HK-2 (cell line): Measurements from ENCODE around the gene RAB20.

Experiments
- DNase-seq: peaks from one replicate; pipeline ENCODE4 v3.0.0-alpha.2; 2018; ENCODE audit not compliant: unreplicated experiment

The RAB20 gene

DNA sequence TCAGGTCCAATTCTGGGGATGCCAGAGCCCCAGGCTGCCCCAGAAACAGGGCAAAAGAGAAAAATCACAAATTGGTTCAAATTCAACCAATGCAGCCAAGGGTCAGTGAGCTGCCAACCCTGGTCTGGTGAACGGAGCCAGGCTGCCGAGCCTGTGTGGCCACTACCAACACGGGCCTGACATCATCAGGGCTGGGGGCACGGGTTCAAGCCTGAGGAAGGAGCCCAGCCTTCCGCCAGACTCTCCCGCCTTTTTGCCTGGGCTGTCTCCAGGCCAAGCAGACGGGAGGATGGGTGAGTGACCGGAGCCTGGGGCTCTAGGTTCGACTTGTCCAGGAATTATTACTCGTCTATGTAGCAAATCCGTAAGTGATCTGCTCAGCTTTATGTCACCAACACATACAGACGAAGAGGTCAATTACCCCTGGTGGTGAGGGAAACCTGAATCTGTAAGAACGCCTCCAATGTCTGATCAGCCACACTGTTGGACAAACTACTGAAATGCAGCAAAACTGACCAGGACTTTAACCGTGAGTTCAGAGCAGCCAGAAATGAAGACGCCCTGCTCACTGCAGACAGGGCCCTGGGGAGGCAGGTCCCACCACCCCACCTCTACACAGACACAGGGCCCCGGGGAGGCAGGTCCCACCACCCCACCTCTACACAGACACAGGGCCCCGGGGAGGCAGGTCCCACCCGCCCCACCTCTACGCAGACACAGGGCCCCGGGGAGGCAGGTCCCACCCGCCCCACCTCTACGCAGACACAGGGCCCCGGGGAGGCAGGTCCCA, 31.8 kb downstream of the RAB20 start:
- no peak for DNase-seq

DNA sequence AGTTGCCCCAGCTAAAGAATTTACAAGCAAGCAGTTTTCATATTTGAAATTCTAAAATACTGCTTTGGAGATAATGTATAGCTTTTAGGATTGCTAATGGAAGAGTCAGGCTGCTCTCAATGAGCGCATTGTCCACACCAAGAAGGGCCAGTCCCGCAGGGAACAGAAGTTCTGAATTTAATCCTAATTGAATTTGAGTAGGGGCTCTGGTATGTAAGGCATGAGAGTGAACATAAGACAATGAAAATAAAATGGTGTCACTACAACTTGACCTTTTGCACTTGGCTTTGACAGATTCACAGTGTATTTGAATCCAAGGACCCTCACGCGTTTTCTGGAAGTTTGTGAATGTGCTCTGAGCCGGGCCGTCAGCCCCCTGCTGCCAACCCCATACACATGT, 32.6 kb downstream of the RAB20 start:
- no peak for DNase-seq

DNA sequence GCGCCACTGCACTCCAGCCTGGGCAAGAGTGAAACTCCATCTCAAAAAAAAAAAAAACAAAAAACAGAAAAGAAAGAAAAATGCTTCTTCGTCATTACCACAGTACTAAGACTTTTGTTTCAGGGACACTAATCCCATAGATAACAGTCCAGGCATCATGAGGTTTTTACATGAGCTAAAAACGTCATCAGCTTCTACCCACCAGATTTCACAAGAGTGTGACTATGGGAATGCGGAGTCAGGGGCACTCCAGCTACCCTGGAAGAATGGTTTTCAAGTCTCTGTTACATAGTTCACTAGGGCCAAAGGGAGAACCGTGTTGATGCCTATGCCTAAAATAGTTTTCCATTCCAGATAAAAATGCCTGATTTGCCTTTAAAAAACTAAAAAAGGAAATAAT, 33.2 kb downstream of the RAB20 start:
- DNase-seq: no peak

DNA sequence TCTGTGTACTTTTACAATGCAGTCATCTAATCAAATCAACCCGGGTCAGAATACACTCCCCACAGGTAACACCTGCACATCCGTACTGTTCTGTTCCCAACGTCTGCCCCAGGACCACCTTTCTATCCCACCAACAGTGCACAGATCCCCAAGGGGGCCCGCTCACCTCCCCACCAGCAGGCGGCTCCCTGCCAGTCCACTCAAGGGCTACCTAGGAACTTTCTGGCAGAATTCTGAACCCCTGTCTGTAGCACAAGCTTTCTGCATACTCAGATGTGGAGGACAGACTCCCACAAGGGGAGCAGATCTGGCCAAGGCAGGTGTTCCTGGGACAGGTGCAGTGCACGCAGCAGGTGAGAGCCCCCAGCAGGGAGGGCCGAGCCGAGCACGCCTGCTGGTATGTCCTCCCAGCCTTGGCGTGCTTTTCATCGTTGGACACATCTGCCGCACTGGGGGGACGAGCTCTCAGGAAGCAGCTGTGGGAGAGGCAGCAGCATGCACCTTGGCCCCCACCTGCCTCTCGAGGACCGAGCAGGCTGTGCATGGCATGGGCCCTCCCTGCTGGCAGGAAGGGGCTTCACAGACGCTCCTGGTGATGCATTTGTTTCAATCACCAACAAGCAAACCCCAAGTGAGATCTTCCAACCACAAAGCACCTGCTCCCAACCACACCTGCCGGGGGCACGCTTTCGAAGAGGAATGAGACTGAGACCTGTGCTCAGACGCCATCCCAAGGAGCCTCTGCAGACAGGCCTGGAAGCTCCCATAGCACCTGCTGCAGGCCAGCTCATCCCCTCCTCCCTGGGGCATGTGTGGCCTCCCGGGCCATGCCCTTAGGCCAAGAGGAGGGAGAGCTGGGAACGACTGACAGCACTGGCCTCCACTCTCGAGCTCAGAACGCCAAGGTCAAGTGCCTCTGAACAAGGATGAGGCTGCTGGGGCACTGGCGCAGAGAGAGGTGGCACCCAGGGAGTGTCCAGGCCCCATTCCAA, 35.9 kb downstream of the RAB20 start:
- no peak for DNase-seq

DNA sequence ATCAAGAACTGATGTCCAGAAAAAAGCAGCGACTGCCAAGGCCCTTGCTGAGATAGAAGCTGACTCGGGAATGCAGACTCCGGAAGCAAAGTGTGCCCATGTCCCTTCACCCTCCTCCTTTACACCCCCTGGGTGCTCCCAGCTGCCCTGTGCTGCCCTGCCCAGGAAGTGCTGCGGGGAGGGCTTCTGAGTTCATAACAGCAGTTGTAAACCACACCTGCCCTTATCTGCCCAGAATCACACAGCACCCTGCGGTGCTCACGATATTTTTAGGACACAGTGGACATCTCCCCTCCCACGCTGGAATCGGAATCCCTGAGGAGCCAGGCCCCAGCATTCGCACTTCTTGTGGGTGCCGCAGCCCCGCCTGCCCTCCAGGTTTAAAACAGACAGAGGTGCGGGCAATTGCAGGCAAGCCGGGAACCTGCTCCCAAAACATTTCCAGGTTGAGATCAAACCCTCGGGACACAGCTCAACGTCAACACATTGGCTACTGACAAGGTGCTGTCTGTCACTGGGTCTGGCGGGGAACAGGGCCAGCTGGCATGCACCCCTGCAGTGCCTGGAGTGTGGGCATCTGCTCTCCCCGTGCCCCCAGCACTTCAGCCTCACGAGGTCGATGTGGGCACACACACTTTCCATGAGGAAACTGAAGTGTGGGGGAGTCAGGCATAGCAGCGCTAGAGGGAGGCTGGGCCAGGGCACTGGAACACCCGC, 36.8 kb downstream of the RAB20 start:
- no peak for DNase-seq

DNA sequence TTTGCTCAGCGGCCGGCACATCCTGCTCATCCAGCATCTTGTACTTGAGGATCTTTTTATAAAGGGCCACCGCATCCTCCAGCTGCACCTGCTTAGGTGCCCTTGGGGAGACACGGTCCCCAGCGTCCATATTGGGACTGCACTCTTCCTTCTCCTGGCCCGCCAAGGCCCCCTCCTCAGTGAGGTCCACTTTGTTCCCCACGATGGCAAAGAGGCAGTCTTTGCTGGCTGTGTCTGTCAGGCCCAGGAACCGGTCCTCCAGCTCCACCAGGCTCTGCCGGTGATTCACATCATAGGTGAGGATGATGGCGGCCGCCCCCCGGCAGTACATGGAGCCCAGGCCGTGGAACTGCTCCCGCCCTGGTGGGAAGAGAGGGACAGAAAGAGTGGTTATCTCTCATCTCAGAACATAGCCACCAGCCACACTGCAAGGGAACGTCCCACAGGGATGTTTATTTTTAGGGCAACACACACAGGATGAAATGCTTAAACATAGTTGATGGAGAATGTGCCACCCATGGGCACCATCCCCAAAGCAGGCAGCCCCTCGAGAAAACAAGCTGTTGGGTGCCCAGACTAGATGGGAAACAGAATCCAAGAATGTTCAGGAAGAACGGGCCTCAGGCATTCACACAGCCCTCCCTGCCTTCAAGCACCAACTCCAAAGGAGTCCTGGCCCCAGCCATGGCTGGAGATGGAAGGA, 37.5 kb downstream of the RAB20 start:
- DNase-seq: no peak

DNA sequence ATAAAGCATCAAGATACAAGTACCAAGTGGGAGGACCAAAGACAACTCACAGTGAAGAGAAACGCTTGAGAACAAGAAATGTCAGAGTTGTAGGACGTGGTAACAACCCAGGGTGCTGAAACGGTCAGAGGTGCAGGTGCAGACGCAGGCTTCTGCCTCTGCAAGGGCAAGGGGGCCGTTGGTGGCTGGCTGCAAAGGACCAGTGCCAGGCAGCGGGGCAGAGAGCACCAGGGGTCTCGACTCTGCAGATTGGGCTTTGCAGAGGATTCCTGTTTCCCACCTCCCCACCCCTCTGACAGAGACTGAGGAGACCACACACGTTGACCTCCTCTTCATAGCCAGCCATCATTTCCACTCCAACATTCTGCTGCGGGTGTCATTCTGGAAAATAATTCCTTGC, 38.3 kb downstream of the RAB20 start:
- no peak for DNase-seq

DNA sequence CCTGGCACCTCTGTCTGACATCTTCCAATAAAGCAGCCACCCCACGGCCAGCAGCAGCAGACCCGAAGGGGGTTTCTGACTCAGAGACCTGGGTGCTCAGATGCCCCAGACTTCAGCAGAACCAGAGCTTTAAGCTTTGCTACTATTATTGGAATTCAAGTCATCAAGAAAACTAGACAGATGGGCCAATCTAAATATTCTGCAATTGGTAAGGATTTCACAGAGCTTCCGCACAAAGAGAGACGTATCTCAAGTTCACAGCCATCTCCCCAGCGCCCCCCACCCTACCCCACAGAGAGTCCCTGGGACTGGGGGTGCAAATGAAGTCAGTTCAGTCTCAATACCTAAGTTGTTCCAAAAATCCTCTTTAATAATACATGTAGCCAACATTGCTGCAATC, 38.8 kb downstream of the RAB20 start:
- DNase-seq: no peak

DNA sequence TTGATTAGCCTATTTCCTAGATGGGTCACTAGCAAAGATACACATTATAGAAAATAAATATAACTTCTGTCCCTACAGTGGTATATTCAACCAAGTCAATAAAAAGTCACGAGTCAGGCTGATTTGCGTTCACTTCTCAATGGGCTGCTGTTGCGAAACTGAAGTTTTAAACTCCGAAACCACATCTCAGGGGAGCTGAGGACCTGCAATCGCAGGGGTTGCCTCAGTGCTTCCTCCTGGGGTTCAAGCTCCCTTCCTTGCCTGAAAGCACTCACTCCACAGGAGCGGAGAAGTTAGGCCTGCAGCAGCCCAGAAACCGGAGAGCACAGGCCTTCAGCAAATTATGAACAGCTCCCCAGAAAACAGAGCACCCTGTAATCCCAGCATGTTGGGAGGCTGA, 39.6 kb downstream of the RAB20 start:
- no peak for DNase-seq

DNA sequence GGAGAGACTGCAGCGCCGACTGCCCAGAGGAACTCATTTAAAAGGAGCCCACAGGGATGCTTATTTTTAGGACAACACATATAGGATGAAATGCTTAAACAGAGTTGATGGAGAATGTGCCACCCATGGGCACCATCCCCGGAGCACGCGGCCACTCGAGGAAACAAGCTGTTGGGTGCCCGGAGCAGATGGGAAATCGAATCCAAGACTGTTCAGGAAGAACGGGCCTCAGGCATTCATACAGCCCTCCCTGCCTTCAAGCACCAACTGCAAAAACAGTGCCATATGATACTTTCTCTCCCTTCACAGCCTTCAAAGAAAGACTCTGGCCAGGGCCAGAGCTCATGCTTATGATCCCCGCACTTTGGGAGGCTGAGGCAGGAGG, 40.2 kb downstream of the RAB20 start:
- no peak for DNase-seq

DNA sequence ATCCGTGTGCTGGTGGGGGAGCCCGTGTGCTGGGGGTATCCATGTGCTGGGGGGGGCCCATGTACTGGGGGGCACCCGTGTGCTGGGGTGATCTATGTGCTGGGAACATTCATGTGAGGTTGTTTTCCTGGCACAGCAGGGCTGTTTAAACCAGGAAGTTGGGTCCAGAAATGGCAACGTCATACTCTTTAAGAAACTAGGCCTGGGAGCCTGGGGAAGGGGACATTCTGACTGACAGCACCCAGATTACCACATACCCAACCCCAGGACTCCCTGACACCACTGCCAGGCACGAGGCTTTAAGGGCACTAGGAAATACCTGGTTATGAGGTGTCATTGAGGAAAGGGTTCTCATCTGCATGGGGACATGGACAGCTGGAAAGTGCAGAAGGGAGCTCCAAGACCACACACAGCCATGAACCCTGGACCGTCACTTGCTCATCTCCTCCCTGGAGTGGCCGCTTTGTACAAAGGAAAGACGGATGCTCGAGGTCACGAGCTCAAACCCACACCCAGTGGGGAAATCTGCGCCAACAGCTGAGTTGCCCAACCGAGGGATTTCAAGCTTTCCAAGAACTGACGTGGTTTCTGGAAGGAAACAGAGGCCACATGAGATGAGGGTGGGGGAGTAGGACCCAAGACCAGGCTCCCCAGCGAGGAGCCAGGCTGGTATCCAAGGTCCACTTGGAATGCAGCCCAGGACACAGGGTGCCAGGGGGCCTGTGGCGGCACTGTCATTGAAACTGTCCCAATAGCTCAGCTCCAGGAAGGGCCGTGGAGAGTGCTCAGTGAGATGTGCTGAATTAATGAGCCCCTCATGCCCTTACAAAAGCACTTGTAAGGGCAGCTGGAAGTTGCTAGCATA, 40.9 kb downstream of the RAB20 start:
- no peak for DNase-seq

DNA sequence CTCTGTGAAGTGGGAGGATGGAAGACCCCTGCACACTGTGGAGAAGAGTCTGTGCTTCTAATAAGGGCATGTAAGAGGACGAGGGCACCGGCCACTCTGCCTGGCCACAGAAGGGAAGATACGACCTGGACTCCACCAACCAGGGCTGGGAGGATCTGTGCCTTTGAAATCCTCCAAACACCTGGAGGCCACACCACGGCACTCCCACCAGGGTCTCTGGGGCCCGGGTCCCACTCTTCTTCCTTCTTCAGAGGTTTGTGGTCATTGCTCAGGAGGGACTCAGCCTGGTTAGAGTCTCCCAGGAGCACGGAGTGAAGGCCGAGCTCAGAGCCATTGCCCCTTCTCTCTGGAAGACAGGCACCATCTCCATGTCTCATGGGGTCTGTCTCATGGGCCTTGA, 42.0 kb downstream of the RAB20 start:
- DNase-seq: no peak

DNA sequence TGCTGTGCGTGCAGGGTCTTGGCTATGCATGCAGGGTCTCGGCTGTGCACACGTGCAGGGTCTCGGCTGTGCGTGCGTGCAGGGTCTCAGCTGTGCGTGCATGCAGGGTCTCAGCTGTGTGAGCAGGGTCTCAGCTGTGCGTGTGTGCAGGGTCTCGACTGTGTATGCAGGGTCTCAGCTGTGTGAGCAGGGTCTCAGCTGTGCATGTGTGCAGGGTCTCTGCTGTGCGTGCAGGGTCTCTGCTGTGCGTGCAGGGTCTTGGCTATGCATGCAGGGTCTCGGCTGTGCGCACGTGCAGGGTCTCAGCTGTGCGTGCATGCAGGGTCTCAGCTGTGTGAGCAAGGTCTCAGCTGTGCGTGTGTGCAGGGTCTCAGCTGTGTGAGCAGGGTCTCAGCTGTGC, 42.5 kb downstream of the RAB20 start:
- DNase-seq: no peak

DNA sequence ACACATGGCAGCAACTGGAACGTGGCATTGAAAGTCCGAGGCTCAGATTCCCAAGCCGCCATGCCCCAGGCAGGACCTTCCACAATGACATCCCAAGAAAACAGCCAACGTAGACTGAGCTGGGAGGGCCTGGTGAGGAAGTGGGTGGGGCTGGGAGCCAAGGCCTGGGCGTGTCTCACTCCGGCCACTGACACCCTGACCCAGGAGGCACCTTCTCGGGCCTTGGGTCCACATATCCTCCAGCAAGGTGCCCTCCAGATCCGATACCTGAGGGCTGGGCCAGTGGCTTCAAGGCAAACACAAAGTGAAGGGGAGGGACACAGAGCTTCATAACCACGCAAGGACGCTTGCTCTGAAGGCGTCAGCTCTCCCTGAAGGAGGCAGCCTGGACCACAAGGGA, 43.0 kb downstream of the RAB20 start:
- DNase-seq: no peak

DNA sequence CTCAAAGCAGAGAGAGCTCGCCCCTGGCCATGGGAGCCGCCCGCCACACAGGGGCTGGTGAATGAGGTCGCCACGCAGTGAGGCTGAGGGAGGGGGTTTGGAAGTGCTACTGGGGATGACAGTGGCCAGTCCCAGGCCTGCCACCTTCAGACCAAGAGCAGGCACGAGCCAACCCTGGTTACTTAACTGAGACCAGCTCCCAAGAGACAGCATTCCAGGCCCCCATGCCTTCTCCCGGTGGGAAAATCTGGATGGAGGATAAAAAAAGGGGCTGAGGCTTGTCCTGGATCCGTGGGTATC, 43.3 kb downstream of the RAB20 start:
- DNase-seq: no peak

DNA sequence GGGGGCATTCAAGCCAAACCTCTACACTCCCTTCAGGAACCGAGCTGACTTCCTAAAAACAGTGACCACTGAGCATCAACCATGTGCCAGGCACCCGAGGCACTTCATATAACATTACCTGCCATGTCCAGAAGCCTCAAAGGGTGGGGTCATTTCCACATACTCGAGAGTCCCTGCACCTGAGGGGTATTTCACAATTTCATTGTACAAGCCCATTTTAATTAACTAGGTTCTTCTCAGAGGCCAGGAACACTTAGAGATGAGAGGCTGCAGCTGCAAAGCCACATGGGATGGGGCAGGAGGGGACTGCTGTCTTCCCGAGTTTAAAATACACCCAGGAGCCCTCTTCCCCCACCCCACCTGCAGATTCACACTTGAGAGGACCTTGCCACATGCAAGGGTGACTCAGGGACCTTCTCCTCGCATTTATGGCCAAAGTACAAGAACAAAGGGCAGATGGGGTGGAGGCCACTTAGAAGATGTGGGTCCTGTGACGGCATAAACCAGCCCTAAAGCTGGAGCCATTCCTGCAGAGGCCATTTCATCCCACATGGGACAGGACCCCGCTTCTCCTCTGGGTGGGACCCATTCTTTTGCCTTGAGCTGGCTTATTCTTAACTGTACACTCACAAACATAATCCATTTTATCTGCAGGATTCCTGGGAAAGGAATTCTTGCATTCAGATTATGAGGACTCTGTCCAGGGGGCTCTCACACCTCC, 43.9 kb downstream of the RAB20 start:
- no peak for DNase-seq

DNA sequence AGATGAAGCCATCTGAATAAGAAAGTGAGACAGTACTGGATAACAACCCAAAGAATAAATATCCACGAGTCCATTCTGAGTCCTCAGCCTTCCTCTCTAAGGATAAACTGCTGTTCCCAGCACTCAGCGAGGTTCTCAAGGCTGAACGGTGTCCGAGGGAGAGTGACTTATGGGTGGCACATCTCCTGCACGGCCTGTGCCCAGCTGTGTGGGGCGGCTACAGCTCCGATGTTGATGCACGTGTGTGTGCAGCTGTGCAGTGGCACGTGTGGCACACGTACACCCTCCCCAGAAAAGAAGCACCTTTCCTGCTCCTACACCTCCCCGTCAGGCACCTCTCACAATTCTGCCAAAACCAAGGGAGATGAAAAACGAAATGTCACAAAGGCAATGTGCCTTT, 45.0 kb downstream of the RAB20 start:
- DNase-seq: no peak

DNA sequence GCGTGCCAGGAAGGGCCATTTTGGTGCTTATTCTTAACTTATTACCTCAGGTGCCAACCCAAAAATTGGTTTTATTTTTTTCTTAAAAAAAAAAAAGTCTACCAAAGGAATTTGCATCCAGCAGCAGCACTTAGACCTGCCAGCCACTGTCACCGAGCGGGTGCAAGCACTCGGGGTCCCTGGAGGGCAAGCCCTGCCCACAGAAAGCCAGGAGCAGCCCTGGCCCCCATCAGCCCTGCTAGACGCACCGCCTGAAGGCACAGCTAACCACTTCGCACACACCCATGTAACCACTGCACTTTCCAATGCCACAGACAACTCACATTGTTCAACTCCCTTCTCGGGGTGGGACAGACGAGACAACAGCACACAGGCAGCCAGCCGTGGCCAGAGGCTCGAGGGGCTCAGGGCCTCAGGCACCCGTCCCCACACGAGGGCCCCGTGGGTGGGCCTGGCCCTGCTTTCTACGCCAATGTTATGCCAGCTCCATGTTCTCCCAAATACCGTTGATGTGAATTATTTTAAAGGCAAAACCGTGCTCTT, 49.3 kb downstream of the RAB20 start:
- no peak for DNase-seq

DNA sequence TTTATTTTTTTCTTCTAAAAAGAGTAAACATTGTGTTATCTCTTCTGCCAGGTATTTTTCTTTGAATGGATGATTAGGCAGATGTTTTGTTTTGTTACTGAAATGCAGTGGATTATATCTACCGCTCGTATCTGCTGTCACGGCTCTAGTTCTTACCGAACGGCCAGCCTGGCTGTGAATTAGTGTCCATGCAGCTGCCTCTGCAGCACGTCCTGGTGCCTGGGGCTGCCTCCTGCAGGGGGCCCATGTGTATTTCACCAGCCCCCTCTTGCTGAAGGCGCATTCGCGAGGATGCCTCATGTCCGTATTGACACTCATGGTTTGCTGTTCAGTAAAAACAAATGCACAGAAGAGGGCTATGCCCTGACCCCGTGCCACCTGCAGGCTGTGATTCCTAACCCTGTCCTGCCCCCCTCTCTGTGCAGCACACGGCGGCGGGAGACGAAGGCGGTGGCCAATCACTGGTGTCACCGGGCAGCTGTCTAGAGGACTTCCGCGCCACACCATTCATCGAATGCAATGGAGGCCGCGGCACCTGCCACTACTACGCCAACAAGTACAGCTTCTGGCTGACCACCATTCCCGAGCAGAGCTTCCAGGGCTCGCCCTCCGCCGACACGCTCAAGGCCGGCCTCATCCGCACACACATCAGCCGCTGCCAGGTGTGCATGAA, 49.9 kb downstream of the RAB20 start:
- no peak for DNase-seq
